ENCODE measurements around the gene PCYT1A. TPM values are rescaled to one million over a fixed set of nuclear protein-coding genes. Genes with fewer than 3 reads are reported as not detected.
"Not testable (repeated sequence)": the region's sequence is repeated elsewhere in the genome, so short reads cannot be mapped to it uniquely, and the experiment has no call there.

The PCYT1A gene
- total RNA-seq, 1 donor: 86.1 TPM

DNA sequence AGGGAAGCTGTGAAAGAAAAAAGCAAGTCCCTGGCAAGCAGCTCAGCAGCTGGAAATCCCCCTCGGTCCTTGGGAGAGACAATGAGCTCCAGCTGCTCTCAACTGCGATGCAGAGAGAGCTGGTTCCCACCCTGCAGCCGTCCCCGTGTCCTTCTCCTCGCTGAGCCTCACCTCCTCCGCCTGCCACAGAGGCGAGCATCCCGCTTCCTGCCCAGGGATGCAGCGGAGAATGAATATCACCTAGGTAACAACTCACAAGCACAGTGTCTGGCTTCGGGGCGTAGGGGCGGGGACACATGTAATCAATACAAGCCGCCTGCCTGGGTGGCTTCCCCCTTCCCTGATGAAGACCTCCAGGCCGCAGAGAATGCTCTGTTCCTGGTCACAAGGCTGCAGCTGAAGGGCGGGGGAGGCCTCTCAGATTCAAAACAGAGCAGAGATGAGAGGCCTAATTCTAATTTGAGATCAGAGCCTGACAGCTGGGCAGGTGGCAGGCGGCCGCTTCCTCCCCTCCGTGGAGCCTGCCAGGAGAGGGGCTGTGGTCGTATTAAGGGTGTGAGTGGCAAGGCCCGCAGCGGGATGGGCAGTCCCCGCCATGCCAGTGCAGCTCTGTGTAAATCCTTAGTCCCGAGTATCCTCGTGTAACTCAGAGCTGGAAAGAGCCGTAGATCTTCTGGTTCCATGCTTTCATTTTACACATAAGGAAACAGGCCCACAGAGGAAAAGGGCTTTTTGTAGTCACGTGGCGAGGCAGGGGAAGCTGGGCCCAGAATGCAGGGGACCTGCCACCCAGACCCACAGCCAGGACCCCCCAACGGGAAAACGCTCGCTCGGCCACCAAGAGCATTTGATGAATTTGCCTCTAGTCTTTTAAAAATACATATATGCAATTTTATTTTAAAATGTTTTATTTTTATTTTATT lies 100.6 kb downstream of the PCYT1A start:
- TF ChIP-seq, protein P1, sequence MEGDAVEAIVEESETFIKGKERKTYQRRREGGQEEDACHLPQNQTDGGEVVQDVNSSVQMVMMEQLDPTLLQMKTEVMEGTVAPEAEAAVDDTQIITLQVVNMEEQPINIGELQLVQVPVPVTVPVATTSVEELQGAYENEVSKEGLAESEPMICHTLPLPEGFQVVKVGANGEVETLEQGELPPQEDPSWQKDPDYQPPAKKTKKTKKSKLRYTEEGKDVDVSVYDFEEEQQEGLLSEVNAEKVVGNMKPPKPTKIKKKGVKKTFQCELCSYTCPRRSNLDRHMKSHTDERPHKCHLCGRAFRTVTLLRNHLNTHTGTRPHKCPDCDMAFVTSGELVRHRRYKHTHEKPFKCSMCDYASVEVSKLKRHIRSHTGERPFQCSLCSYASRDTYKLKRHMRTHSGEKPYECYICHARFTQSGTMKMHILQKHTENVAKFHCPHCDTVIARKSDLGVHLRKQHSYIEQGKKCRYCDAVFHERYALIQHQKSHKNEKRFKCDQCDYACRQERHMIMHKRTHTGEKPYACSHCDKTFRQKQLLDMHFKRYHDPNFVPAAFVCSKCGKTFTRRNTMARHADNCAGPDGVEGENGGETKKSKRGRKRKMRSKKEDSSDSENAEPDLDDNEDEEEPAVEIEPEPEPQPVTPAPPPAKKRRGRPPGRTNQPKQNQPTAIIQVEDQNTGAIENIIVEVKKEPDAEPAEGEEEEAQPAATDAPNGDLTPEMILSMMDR (IDR thresholded peaks at IDR 0.05; ENCODE audit: extremely low read depth, low read depth, low read length): no peak
- no peaks in the 10 kb centered on the region for H3K27me3 ChIP-seq (ENCODE audit: insufficient read depth, low read length)
- no peaks in the 10 kb centered on the region for H4K20me1 ChIP-seq (ENCODE audit: insufficient read depth, low read length)
- no peaks in the 10 kb centered on the region for H3K79me2 ChIP-seq (ENCODE audit: insufficient read depth, low read length)
- H3K36me3 ChIP-seq (ENCODE audit: insufficient read depth, low read length): no peaks in the 10 kb centered on the region
- H3K4me2 ChIP-seq (ENCODE audit: insufficient read depth, low read length): no peak overlapping the region
- peak overlapping the region; percentile 83 for H2AFZ ChIP-seq (ENCODE audit: low read length)
- peak; percentile 52 for DNase-seq (ENCODE audit: insufficient read length, low spot score, missing footprints)
- H3K27ac ChIP-seq (ENCODE audit: low read depth, low read length): no peak overlapping the region
- no peaks in the 10 kb centered on the region for H3K9me3 ChIP-seq (ENCODE audit: low read depth, low read length)
- H3K4me3 ChIP-seq (ENCODE audit: insufficient read depth, low read length): no peak overlapping the region
- H3K4me1 ChIP-seq (ENCODE audit: insufficient read depth, low read length): no peaks in the 10 kb centered on the region

DNA sequence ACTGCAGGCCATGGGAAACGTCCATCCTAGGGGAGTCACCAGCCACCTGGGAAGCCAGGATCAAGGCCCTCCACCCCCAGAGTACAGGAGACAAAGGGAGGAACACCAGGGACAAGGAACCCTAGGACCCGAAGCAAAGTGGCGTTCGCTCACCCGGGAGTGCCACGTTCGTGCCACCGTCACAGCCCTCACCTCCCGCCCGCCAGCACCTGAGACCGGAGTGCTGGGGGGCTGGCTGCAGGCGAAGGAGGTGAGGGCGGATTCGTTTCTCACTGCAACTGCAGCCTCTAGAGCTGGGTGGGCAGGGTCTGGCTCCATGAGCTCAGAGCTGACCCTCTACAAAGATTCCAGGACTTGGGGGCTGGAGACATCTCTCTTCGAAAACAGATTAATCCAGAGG lies 102.6 kb downstream of the PCYT1A start:
- TF ChIP-seq, protein P1 (IDR thresholded peaks at IDR 0.05; ENCODE audit: extremely low read depth, low read depth, low read length): no peak
- Histone ChIP-seq H3K4me2 (ENCODE audit: insufficient read depth, low read length) (no peak overlapping the region), H3K36me3 (ENCODE audit: insufficient read depth, low read length) (no peaks in the 10 kb centered on the region), H3K27ac (ENCODE audit: low read depth, low read length) (no peak overlapping the region), H4K20me1 (ENCODE audit: insufficient read depth, low read length) (no peaks in the 10 kb centered on the region), H3K4me1 (ENCODE audit: insufficient read depth, low read length) (peaks cover 2% of the 10 kb centered on the region), H3K9me3 (ENCODE audit: low read depth, low read length) (no peaks in the 10 kb centered on the region), H2AFZ (ENCODE audit: low read length) (no peak overlapping the region), H3K4me3 (ENCODE audit: insufficient read depth, low read length) (no peak overlapping the region), H3K79me2 (ENCODE audit: insufficient read depth, low read length) (no peaks in the 10 kb centered on the region), H3K27me3 (ENCODE audit: insufficient read depth, low read length) (no peaks in the 10 kb centered on the region)
- peak; percentile 37 for DNase-seq (ENCODE audit: insufficient read length, low spot score, missing footprints)

DNA sequence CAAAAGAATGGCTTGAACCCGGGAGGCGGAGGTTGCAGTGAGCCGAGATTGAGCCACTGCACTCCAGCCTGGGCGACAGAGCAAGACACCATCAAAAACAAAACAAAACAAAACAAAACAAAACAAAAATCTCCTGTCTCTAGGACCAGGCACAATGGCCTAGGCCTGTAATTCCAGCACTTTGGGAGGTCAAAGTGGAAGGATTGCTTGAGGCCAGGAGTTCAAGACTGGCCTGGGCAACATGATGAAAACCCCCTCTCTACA lies 103.4 kb downstream of the PCYT1A start:
- not testable (repeated sequence) for H3K27me3 ChIP-seq (ENCODE audit: insufficient read depth, low read length); H3K79me2 ChIP-seq (ENCODE audit: insufficient read depth, low read length); H3K27ac ChIP-seq (ENCODE audit: low read depth, low read length); H3K4me3 ChIP-seq (ENCODE audit: insufficient read depth, low read length); H3K4me2 ChIP-seq (ENCODE audit: insufficient read depth, low read length); H4K20me1 ChIP-seq (ENCODE audit: insufficient read depth, low read length); DNase-seq (ENCODE audit: insufficient read length, low spot score, missing footprints); H3K9me3 ChIP-seq (ENCODE audit: low read depth, low read length); H2AFZ ChIP-seq (ENCODE audit: low read length); H3K36me3 ChIP-seq (ENCODE audit: insufficient read depth, low read length)
- peaks cover 10% of the 10 kb centered on the region for H3K4me1 ChIP-seq (ENCODE audit: insufficient read depth, low read length)

DNA sequence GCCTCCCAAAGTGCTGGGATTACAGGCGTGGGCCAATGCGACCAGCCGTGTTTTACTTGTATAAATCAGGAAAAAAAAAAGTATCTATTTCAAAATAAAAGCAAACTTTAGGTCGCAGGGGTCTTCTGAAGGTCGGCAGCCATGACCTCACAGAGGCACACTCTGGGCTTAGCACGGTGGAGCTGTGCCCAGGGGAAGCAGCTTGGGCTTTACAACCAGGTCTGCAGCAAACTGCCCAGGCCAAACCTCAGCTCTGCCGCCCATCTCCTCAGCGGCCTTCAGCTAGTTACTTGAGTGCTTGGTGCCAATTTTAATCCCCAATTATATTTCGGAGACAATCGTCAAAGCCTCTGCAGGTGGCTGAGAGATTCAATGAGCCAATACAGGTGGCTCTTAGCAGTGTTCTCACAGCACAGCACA lies 106.4 kb downstream of the PCYT1A start:
- peak; percentile 15 for DNase-seq (ENCODE audit: insufficient read length, low spot score, missing footprints)

More for the DNA sequence above, 106.4 kb downstream of the PCYT1A start:
- no peak overlapping the region for H2AFZ ChIP-seq (ENCODE audit: low read length)
- H3K9me3 ChIP-seq (ENCODE audit: low read depth, low read length): no peaks in the 10 kb centered on the region
- TF ChIP-seq, protein P1 (IDR thresholded peaks at IDR 0.05; ENCODE audit: extremely low read depth, low read depth, low read length): no peak
- no peaks in the 10 kb centered on the region for H3K36me3 ChIP-seq (ENCODE audit: insufficient read depth, low read length)
- H3K4me1 ChIP-seq (ENCODE audit: insufficient read depth, low read length): peaks cover 10% of the 10 kb centered on the region
- no peak overlapping the region for H3K27ac ChIP-seq (ENCODE audit: low read depth, low read length)
- no peaks in the 10 kb centered on the region for H3K79me2 ChIP-seq (ENCODE audit: insufficient read depth, low read length)
- H3K27me3 ChIP-seq (ENCODE audit: insufficient read depth, low read length): no peaks in the 10 kb centered on the region
- no peak overlapping the region for H3K4me2 ChIP-seq (ENCODE audit: insufficient read depth, low read length)
- H3K4me3 ChIP-seq (ENCODE audit: insufficient read depth, low read length): no peak overlapping the region
- H4K20me1 ChIP-seq (ENCODE audit: insufficient read depth, low read length): no peaks in the 10 kb centered on the region

Measured in osteoblast (primary cell).